CD4-positive, alpha-beta T cell (primary cell): ENCODE measurements around the gene NBR1. TPM values are rescaled to one million over a fixed set of nuclear protein-coding genes. Genes with fewer than 3 reads are reported as not detected.
A peak's percentile ranks its signal among the peaks of the same experiment; 100 is the strongest.
"Not testable (repeated sequence)": the region's sequence is repeated elsewhere in the genome, so short reads cannot be mapped to it uniquely, and the experiment has no call there.

Experiments used
- ATAC-seq: fragments of 200-7000 bp; cut with Tn5 transposase; one replicate; pipeline ENCODE4 v1.10.0; 2022; ENCODE audit warnings: mild to moderate bottlenecking; ENCODE audit not compliant: poor library complexity
- CTCF ChIA-PET: fragments of 350-600 bp; sonication (Branson Sonifier 250); formaldehyde crosslinking; loops from one replicate; lab custom pipeline; 2021; ENCODE audit warnings: antibody characterized with exemption, inconsistent platforms; lab: Charles Lee
- POLR2A ChIA-PET: fragments of 350-600 bp; sonication (Branson Sonifier 250); formaldehyde crosslinking; loops from one replicate; lab custom pipeline; 2021; ENCODE audit warnings: antibody characterized with exemption, inconsistent platforms; lab: Charles Lee
- DNase-seq, 14 experiments: peaks; one replicate each; pipeline ENCODE4 v3.0.0-alpha.2; 2013 to 2020; ENCODE audit warnings: mixed read lengths in 2 of 14
- H3K27ac ChIP-seq, 2 donors: one replicate each; pipeline versions ENCODE4 v1.5.1 to v1.7.0; 2013; ENCODE audit warnings: low read length in 2 of 2, low read depth in 1 of 2, mild to moderate bottlenecking in 1 of 2
- H3K27me3 ChIP-seq, 2 experiments: 1 replicate in 1 of 2; 2 replicates in 1 of 2; pipeline versions ENCODE4 v1.6.1 to v1.7.0; 2013; ENCODE audit warnings: low read length in 2 of 2, control low read depth in 1 of 2, mild to moderate bottlenecking in 1 of 2, moderate library complexity in 1 of 2; ENCODE audit not compliant: insufficient read depth in 2 of 2, control insufficient read depth in 1 of 2
- H3K36me3 ChIP-seq: one replicate; pipeline ENCODE4 v1.6.1; 2013; ENCODE audit warnings: low read length, control low read depth; ENCODE audit not compliant: insufficient read depth
- H3K4me1 ChIP-seq: one replicate; pipeline ENCODE4 v1.6.1; 2013; ENCODE audit warnings: low read length, control low read depth; ENCODE audit not compliant: insufficient read depth
- H3K4me3 ChIP-seq: one replicate; pipeline ENCODE4 v1.5.1; 2013; ENCODE audit warnings: mild to moderate bottlenecking, low read length, moderate library complexity
- H3K9me3 ChIP-seq, 2 experiments: 1 replicate in 1 of 2; 2 replicates in 1 of 2; pipeline versions ENCODE4 v1.6.1 to v1.7.0; 2013; ENCODE audit warnings: low read length in 2 of 2, mild to moderate bottlenecking in 2 of 2, control low read depth in 1 of 2, moderate library complexity in 1 of 2; ENCODE audit not compliant: control insufficient read depth in 1 of 2, insufficient read depth in 1 of 2
- H3K27ac Mint-ChIP-seq: one replicate; pipeline ENCODE4 v1.8.0; 2020; ENCODE audit warnings: mixed read lengths
- H3K27me3 Mint-ChIP-seq: one replicate; pipeline ENCODE4 v1.8.0; 2021; ENCODE audit warnings: mixed read lengths
- H3K36me3 Mint-ChIP-seq: one replicate; pipeline ENCODE4 v1.8.0; 2021; ENCODE audit warnings: low read depth, mixed read lengths
- H3K4me1 Mint-ChIP-seq: one replicate; pipeline ENCODE4 v1.8.0; 2021; ENCODE audit warnings: low read depth, mixed read lengths
- H3K4me3 Mint-ChIP-seq: one replicate; pipeline ENCODE4 v1.8.0; 2020; ENCODE audit warnings: mild to moderate bottlenecking, mixed read lengths
- H3K9me3 Mint-ChIP-seq: one replicate; pipeline ENCODE4 v1.8.0; 2020; ENCODE audit warnings: mixed read lengths
- intact Hi-C, 2 experiments: fragments of 100-400 bp; cut with DNase I in 1 of 2; cut with micrococcal nuclease in 1 of 2; formaldehyde crosslinking; loops; one replicate each; pipeline versions ENCODE4 v1.15.1 to v1.9.0; 2023 to 2025; cut with DNase I, micrococcal nuclease
- total RNA-seq, 174 experiments: library from RNA in 2 of 174; stranded (reverse) in 2 of 174; gene quantifications; one replicate each; pipeline ENCODE4 v1.2.3 and lab custom pipeline; 2021 to 2026
- TF ChIP-seq, protein P1 (sequence below): fragments of 200-600 bp; IDR thresholded peaks from one replicate; pipeline ENCODE4 v1.8.0; 2022; ENCODE audit warnings: antibody characterized with exemption, mild to moderate bottlenecking

NBR1 gene
- total RNA-seq, 2 experiments from 2014 or later: 23.7 TPM

GRCh38 chr17:43224146-43224705 is 53.2 kb downstream of the NBR1 start:
- Histone ChIP-seq H3K9me3 (no peaks in the 10 kb centered on the region), H3K27me3 (no peaks in the 10 kb centered on the region), H3K36me3 (peaks cover 8% of the 10 kb centered on the region), H3K27ac (no peak overlapping the region), H3K4me1 (no peaks in the 10 kb centered on the region), H3K4me3 (no peak overlapping the region)
- H3K27ac Mint-ChIP-seq: no peak overlapping the region
- DNase-seq (no peak), ATAC-seq (no peak)
- ChIA-PET POLR2A (no interaction called here), CTCF (no interaction called here)
- no peaks in the 10 kb centered on the region for H3K4me1 Mint-ChIP-seq
- H3K27me3 Mint-ChIP-seq: no peaks in the 10 kb centered on the region
- TF ChIP-seq, protein P1, sequence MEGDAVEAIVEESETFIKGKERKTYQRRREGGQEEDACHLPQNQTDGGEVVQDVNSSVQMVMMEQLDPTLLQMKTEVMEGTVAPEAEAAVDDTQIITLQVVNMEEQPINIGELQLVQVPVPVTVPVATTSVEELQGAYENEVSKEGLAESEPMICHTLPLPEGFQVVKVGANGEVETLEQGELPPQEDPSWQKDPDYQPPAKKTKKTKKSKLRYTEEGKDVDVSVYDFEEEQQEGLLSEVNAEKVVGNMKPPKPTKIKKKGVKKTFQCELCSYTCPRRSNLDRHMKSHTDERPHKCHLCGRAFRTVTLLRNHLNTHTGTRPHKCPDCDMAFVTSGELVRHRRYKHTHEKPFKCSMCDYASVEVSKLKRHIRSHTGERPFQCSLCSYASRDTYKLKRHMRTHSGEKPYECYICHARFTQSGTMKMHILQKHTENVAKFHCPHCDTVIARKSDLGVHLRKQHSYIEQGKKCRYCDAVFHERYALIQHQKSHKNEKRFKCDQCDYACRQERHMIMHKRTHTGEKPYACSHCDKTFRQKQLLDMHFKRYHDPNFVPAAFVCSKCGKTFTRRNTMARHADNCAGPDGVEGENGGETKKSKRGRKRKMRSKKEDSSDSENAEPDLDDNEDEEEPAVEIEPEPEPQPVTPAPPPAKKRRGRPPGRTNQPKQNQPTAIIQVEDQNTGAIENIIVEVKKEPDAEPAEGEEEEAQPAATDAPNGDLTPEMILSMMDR: no peak
- peaks cover 7% of the 10 kb centered on the region for H3K36me3 Mint-ChIP-seq
- intact Hi-C loops: loop anchor here in 1 of 2 experiments (10.0 kb wide), 1 partner anchor 861 kb away; no protein-coding TSS in a partner anchor
- no peaks in the 10 kb centered on the region for H3K9me3 Mint-ChIP-seq
- no peak overlapping the region for H3K4me3 Mint-ChIP-seq

DNA sequence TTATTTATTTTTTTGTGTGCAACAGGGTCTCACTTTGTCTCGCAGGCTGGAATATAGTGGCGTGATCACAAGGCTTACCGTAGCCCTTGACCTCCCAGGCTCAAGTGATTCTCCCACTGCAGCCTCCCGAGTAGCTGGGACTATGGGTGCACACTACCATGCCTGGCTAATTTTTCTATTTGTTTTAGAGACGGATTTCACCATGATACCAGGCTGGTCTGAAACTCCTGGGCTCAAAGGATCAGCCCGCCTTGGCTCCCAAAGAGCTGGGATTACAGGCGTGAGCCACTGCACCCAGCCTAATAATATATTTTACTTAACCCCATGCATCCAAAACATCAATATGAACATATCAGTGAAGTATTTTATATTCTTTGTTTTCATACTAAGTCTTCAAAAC is 55.4 kb downstream of the NBR1 start:
- Histone ChIP-seq H3K9me3 (no peaks in the 10 kb centered on the region), H3K36me3 (peaks cover 8% of the 10 kb centered on the region), H3K27me3 (no peaks in the 10 kb centered on the region), H3K27ac (no peak overlapping the region), H3K4me1 (no peaks in the 10 kb centered on the region), H3K4me3 (no peak overlapping the region)
- Mint-ChIP-seq H3K36me3 (peaks cover 7% of the 10 kb centered on the region), H3K9me3 (no peaks in the 10 kb centered on the region), H3K27ac (no peak overlapping the region), H3K27me3 (no peaks in the 10 kb centered on the region), H3K4me1 (no peaks in the 10 kb centered on the region), H3K4me3 (no peak overlapping the region)
- TF ChIP-seq, protein P1: no peak
- intact Hi-C loops: loop anchor here in 1 of 2 experiments (10.0 kb wide), 1 partner anchor 858 kb away; no protein-coding TSS in a partner anchor
- ChIA-PET POLR2A (interaction anchor here (1.4 kb wide), 1 partner anchor 89 kb away, joined by 4 read pairs; no protein-coding TSS in a partner anchor), CTCF (interaction anchor here (0.7 to 1.2 kb wide), 2 partner anchors 14 to 84 kb away, joined by 3 to 4 read pairs; partner anchors contain the start of gene TMEM106A)
- ATAC-seq (no peak), DNase-seq (no peak)

GRCh38 chr17:43228020-43228782 is 57.2 kb downstream of the NBR1 start, which contains the start of gene CCDC200:
Gene CCDC200, minus strand, starts transcription at chr17:43228623. Its CDS starts 69 bp downstream, at chr17:43228554.
- DNase-seq, H3K4me1 Mint-ChIP-seq, H3K36me3 Mint-ChIP-seq, H3K27me3 Mint-ChIP-seq, H3K4me1 ChIP-seq, POLR2A ChIA-PET, H3K9me3 Mint-ChIP-seq, H3K36me3 ChIP-seq, ATAC-seq, H3K27ac ChIP-seq, H3K27me3 ChIP-seq, H3K4me3 Mint-ChIP-seq, H3K27ac Mint-ChIP-seq, CTCF ChIA-PET, H3K4me3 ChIP-seq: not testable (repeated sequence)
- H3K9me3 ChIP-seq: peaks cover 0 to 11% of the 10 kb centered on the region in 2 experiments
- intact Hi-C loops: loop anchor here in 1 of 2 experiments (10.0 kb wide), 1 partner anchor 857 kb away; no protein-coding TSS in a partner anchor

GRCh38 chr17:43231205-43232020 is 60.4 kb downstream of the NBR1 start:
- H3K27ac Mint-ChIP-seq, intact Hi-C loops: not testable (repeated sequence)
- peak in 1 of 14 experiments; percentile 3 for DNase-seq

DNA sequence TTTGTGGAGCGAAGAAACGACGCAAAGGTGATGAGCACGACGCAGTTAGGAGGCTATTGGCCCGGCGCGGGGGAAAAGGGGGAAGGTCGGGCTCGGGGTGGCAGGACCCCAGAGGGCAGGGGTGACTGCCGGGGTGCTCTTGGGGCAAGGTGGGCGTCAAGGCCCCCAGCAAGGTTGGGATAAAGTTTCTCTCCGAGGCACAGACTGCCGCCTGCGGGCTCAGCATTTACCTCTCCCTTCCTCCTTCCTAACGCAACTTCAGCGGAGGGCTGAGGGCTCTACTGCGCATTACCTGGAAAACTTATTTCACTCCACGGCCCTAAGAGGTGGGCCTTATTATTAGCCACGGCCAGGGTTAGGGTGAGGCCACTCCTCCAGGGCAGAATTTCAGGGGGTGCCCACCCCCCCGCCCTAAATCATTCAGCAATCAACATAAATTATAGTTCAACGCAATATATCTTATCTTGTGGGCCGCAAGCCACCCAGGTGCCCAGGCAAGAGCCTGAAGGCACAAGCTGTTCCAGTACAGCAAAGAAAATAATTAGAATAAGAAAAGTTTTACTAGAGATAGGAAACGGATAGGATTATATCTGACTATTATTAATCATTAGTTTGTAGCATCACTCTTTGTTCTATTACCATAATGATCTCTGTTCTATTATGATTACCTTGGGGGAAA is 61.1 kb downstream of the NBR1 start:
- POLR2A ChIA-PET, H3K9me3 Mint-ChIP-seq, H3K4me1 ChIP-seq, H3K4me3 ChIP-seq, H3K36me3 Mint-ChIP-seq, H3K27ac Mint-ChIP-seq, H3K27me3 Mint-ChIP-seq, CTCF ChIA-PET, H3K27ac ChIP-seq, H3K36me3 ChIP-seq, ATAC-seq, H3K27me3 ChIP-seq, H3K4me1 Mint-ChIP-seq, intact Hi-C loops: not testable (repeated sequence)
- peaks cover 0 to 11% of the 10 kb centered on the region in 2 experiments for H3K9me3 ChIP-seq
- peak overlapping the region; percentile 62 for H3K4me3 Mint-ChIP-seq
- DNase-seq: peak in 7 of 14 experiments; percentile 9 to 26 (median 18)

More at GRCh38 chr17:43231205-43232020, 60.4 kb downstream of the NBR1 start:
- H3K27ac ChIP-seq, H3K27me3 Mint-ChIP-seq, ATAC-seq, H3K9me3 Mint-ChIP-seq, H3K4me1 Mint-ChIP-seq, CTCF ChIA-PET, POLR2A ChIA-PET, H3K36me3 Mint-ChIP-seq, H3K36me3 ChIP-seq, H3K4me3 Mint-ChIP-seq, H3K4me1 ChIP-seq, H3K27me3 ChIP-seq, H3K4me3 ChIP-seq: not testable (repeated sequence)
- H3K9me3 ChIP-seq: peaks cover 0 to 11% of the 10 kb centered on the region in 2 experiments
